Common myeloid progenitor, CD34-positive (primary cell): ENCODE data around the gene HSF5.

Experiments used
- CTCF ChIA-PET: fragments of 350-600 bp; sonication (Branson Sonifier 250); formaldehyde crosslinking; loops from one replicate; lab custom pipeline; 2021; ENCODE audit warnings: antibody characterized with exemption; lab: Charles Lee
- POLR2A ChIA-PET: fragments of 350-600 bp; sonication (Branson Sonifier 250); formaldehyde crosslinking; loops from one replicate; lab custom pipeline; 2021; ENCODE audit warnings: antibody characterized with exemption; lab: Charles Lee
- DNase-seq, 3 donors: peaks; one replicate each; pipeline versions ENCODE4 v3.0.0 to v3.0.0-alpha.2; 2013
- H3K27ac ChIP-seq, 2 experiments: 1 replicate in 1 of 2; 2 replicates in 1 of 2; pipeline ENCODE4 v1.7.0; 2013; ENCODE audit warnings: inconsistent platforms in 2 of 2, low read length in 2 of 2, mild to moderate bottlenecking in 2 of 2, low read depth in 1 of 2, moderate library complexity in 1 of 2; ENCODE audit not compliant: severe bottlenecking in 2 of 2, insufficient read depth in 1 of 2, poor library complexity in 1 of 2
- H3K27me3 ChIP-seq, 5 experiments: replicated peaks in 2 of 5; 1 replicate in 3 of 5; 2 replicates in 2 of 5; pipeline versions ENCODE4 v1.6.1 to v1.7.0; 2013; ENCODE audit warnings: low read length in 4 of 5, mild to moderate bottlenecking in 2 of 5, moderate library complexity in 2 of 5, inconsistent platforms in 1 of 5; ENCODE audit not compliant: insufficient read depth in 5 of 5, control insufficient read depth in 4 of 5
- H3K36me3 ChIP-seq, 4 experiments: 1 replicate in 2 of 4; 2 replicates in 2 of 4; pipeline versions ENCODE4 v1.6.1 to v1.7.0; 2013; ENCODE audit warnings: low read length in 3 of 4, control low read depth in 1 of 4, mild to moderate bottlenecking in 1 of 4; ENCODE audit not compliant: control insufficient read depth in 4 of 4, insufficient read depth in 4 of 4
- H3K4me1 ChIP-seq, 4 experiments: 1 replicate in 3 of 4; 2 replicates in 1 of 4; pipeline versions ENCODE4 v1.6.1 to v1.7.1; 2013; ENCODE audit warnings: low read length in 3 of 4, mild to moderate bottlenecking in 3 of 4, control low read depth in 1 of 4, inconsistent platforms in 1 of 4, moderate library complexity in 1 of 4; ENCODE audit not compliant: control insufficient read depth in 4 of 4, insufficient read depth in 4 of 4; ENCODE audit errors: control extremely low read depth in 1 of 4
- H3K4me3 ChIP-seq, 7 experiments: 1 replicate in 4 of 7; 2 replicates in 3 of 7; pipeline versions ENCODE4 v1.5.1 to v1.7.0; 2013; ENCODE audit warnings: mild to moderate bottlenecking in 7 of 7, low read length in 6 of 7, moderate library complexity in 6 of 7, inconsistent platforms in 2 of 7, low read depth in 2 of 7, control low read depth in 1 of 7; ENCODE audit not compliant: insufficient read depth in 4 of 7, control insufficient read depth in 1 of 7; ENCODE audit errors: extremely low read depth in 1 of 7
- H3K9me3 ChIP-seq, 5 experiments: 1 replicate in 4 of 5; 2 replicates in 1 of 5; pipeline versions ENCODE4 v1.6.1 to v1.7.1; 2013; ENCODE audit warnings: low read length in 4 of 5, mild to moderate bottlenecking in 2 of 5, inconsistent platforms in 1 of 5, low read depth in 1 of 5, moderate library complexity in 1 of 5; ENCODE audit not compliant: control insufficient read depth in 4 of 5, insufficient read depth in 2 of 5; ENCODE audit errors: control extremely low read depth in 1 of 5
- WGBS: methylation state at CpG from one replicate; pipeline ENCODE4 v1.1.5; 2013; ENCODE audit not compliant: insufficient coverage; 5-methylcytosine and 5-hydroxymethylcytosine counted together

Gene HSF5

GRCh38 chr17:58412961-58413586 lies 75.1 kb downstream of the HSF5 start:
- Histone ChIP-seq H3K27me3 (no peaks in the 10 kb centered on the region), H3K4me3 (no peak overlapping the region), H3K4me1 (peaks cover 3 to 8% (median 5%) of the 10 kb centered on the region in 4 experiments), H3K9me3 (no peaks in the 10 kb centered on the region), H3K36me3 (peaks cover 0 to 2% (median 0%) of the 10 kb centered on the region in 4 experiments), H3K27ac (no peak overlapping the region)
- 100% methylated on average over 1 of the region's 3 CpGs for WGBS
- DNase-seq, result peak in 1 of 3 donors; percentile 15
- ChIA-PET POLR2A (no interaction called here), CTCF (interaction anchor here (0.9 to 1.6 kb wide), 3 partner anchors 68 to 95 kb away, joined by 3 to 4 read pairs (median 4); no protein-coding TSS in a partner anchor)

GRCh38 chr17:58412064-58412703 lies 76.0 kb downstream of the HSF5 start:
- Histone ChIP-seq H3K4me1 (peaks cover 0 to 1% (median under 1%) of the 10 kb centered on the region in 4 experiments), H3K4me3 (no peak overlapping the region), H3K36me3 (peaks cover 0 to 2% (median 0%) of the 10 kb centered on the region in 4 experiments), H3K9me3 (no peaks in the 10 kb centered on the region), H3K27me3 (no peaks in the 10 kb centered on the region), H3K27ac (no peak overlapping the region)
- WGBS, result no CpG with 5 or more reads among the region's 1 CpG
- no peak for DNase-seq
- POLR2A ChIA-PET, result no interaction called here
- CTCF ChIA-PET, result no interaction called here

- no peaks in the 10 kb centered on the region for H3K9me3 ChIP-seq
- ChIA-PET CTCF (no interaction called here), POLR2A (no interaction called here)
- no peak for DNase-seq
- H3K4me3 ChIP-seq, result no peak overlapping the region
- H3K27ac ChIP-seq, result no peak overlapping the region
- H3K27me3 ChIP-seq, result no peaks in the 10 kb centered on the region
- no CpG with 5 or more reads among the region's 1 CpG for WGBS
- peaks cover 0 to 2% (median 0%) of the 10 kb centered on the region in 4 experiments for H3K36me3 ChIP-seq
- no peaks in the 10 kb centered on the region for H3K4me1 ChIP-seq
Observed at GRCh38 chr17:58411408-58411894, 76.8 kb downstream of the HSF5 start.

GRCh38 chr17:58410714-58411407 lies 77.3 kb downstream of the HSF5 start:
- Histone ChIP-seq H3K4me3 (no peak overlapping the region), H3K9me3 (no peaks in the 10 kb centered on the region), H3K27ac (no peak overlapping the region), H3K4me1 (no peaks in the 10 kb centered on the region), H3K36me3 (peaks cover 0 to 2% (median 0%) of the 10 kb centered on the region in 4 experiments), H3K27me3 (no peaks in the 10 kb centered on the region)
- DNase-seq, result no peak
- ChIA-PET CTCF (no interaction called here), POLR2A (no interaction called here)

GRCh38 chr17:58409432-58409831 lies 78.8 kb downstream of the HSF5 start:
- 100% methylated on average over 4 of the region's 5 CpGs for WGBS
- Histone ChIP-seq H3K27me3 (no peaks in the 10 kb centered on the region), H3K36me3 (no peaks in the 10 kb centered on the region), H3K27ac (no peak overlapping the region), H3K4me1 (no peaks in the 10 kb centered on the region), H3K9me3 (no peaks in the 10 kb centered on the region), H3K4me3 (no peak overlapping the region)
- ChIA-PET CTCF (interaction anchor here (1.4 kb wide), 1 partner anchor 8 kb away, joined by 3 read pairs; the partner anchor contains the start of gene RNF43), POLR2A (no interaction called here)
- no peak for DNase-seq

- H3K27ac ChIP-seq, result no peak overlapping the region
- no peaks in the 10 kb centered on the region for H3K36me3 ChIP-seq
- no peaks in the 10 kb centered on the region for H3K9me3 ChIP-seq
- H3K4me3 ChIP-seq, result no peak overlapping the region
- peaks cover 0 to 11% (median 1%) of the 10 kb centered on the region in 4 experiments for H3K4me1 ChIP-seq
- no peak for DNase-seq
- 100% methylated on average over 5 of the region's 6 CpGs for WGBS
- POLR2A ChIA-PET, result no interaction called here
- no peaks in the 10 kb centered on the region for H3K27me3 ChIP-seq
- CTCF ChIA-PET, result interaction anchor here (0.5 kb wide), 1 partner anchor 1711 kb away, joined by 3 read pairs; no protein-coding TSS in a partner anchor
Observed at GRCh38 chr17:58403311-58403710, 84.9 kb downstream of the HSF5 start.
